HK-2 (cell line): ENCODE results near the gene DCUN1D4.
"Not testable (repeated sequence)": the region's sequence is repeated elsewhere in the genome, so short reads cannot be mapped to it uniquely, and the experiment has no call there.

Experiments
- DNase-seq: peaks from one replicate; pipeline ENCODE4 v3.0.0-alpha.2; 2018; ENCODE audit not compliant: unreplicated experiment

The DCUN1D4 gene

GRCh38 chr4:51893402-51893801, 50.4 kb downstream of the DCUN1D4 start:
- DNase-seq: not testable (repeated sequence)

- DNase-seq: no peak
These were observed 51.2 kb downstream of the DCUN1D4 start for GRCh38 chr4:51894059-51894645.

GRCh38 chr4:51895158-51895557, 52.2 kb downstream of the DCUN1D4 start:
- no peak for DNase-seq

- peak; percentile 51 for DNase-seq
These were observed 53.0 kb downstream of the DCUN1D4 start for GRCh38 chr4:51895816-51896408.

GRCh38 chr4:51901363-51901762, 58.4 kb downstream of the DCUN1D4 start:
- DNase-seq: no peak

- no peak for DNase-seq
These were observed 63.4 kb downstream of the DCUN1D4 start for GRCh38 chr4:51906167-51906958.

GRCh38 chr4:51907006-51907669, 64.2 kb downstream of the DCUN1D4 start:
- no peak for DNase-seq

- DNase-seq: no peak
These were observed 66.3 kb downstream of the DCUN1D4 start for GRCh38 chr4:51909236-51909703.

GRCh38 chr4:51918251-51918650, 75.3 kb downstream of the DCUN1D4 start:
- no peak for DNase-seq

GRCh38 chr4:51923343-51923742, 80.4 kb downstream of the DCUN1D4 start:
- DNase-seq: no peak

GRCh38 chr4:51925307-51925706, 82.4 kb downstream of the DCUN1D4 start:
- no peak for DNase-seq

- no peak for DNase-seq
These were observed 87.6 kb downstream of the DCUN1D4 start for GRCh38 chr4:51930557-51930956.

- DNase-seq: no peak
These were observed 88.5 kb downstream of the DCUN1D4 start for GRCh38 chr4:51931461-51931860.

GRCh38 chr4:51932261-51932660, 89.3 kb downstream of the DCUN1D4 start:
- no peak for DNase-seq

- no peak for DNase-seq
These were observed 89.7 kb downstream of the DCUN1D4 start for GRCh38 chr4:51932684-51933083.

GRCh38 chr4:51940460-51940859, 97.5 kb downstream of the DCUN1D4 start:
- DNase-seq: not testable (repeated sequence)

- DNase-seq: no peak
These were observed 99.3 kb downstream of the DCUN1D4 start for GRCh38 chr4:51942108-51942832.

- no peak for DNase-seq
These were observed 99.9 kb downstream of the DCUN1D4 start for GRCh38 chr4:51942833-51943215.

GRCh38 chr4:51943221-51943620, 100.3 kb downstream of the DCUN1D4 start:
- no peak for DNase-seq

- no peak for DNase-seq
These were observed 115.4 kb downstream of the DCUN1D4 start for GRCh38 chr4:51958199-51958968.

GRCh38 chr4:51960486-51960885, 117.5 kb downstream of the DCUN1D4 start:
- DNase-seq: no peak
